ENCODE measurements around the gene SLC7A5.
"Not testable (repeated sequence)": the region's sequence is repeated elsewhere in the genome, so short reads cannot be mapped to it uniquely, and the experiment has no call there.

GRCh38 chr16:87911106-87911763 lies 41.9 kb upstream of the SLC7A5 start:
- not testable (repeated sequence) for TF ChIP-seq POLR2AphosphoS5 (IDR thresholded peaks at IDR 0.05; ENCODE audit: low read depth, low read length); POLR2A (IDR thresholded peaks at IDR 0.05; ENCODE audit: low read depth, low read length); TAF1 (IDR thresholded peaks at IDR 0.05; ENCODE audit: low read depth, low read length); PAX5 (IDR thresholded peaks at IDR 0.05; ENCODE audit: insufficient read depth, low read length, severe bottlenecking); POU2F2 (IDR thresholded peaks at IDR 0.05; ENCODE audit: low read depth, low read length)
